H7 (cell line): ENCODE results near the gene OSCP1. TPM values are rescaled to one million over a fixed set of nuclear protein-coding genes. Genes with fewer than 3 reads are reported as not detected.
"Not testable (repeated sequence)": the region's sequence is repeated elsewhere in the genome, so short reads cannot be mapped to it uniquely, and the experiment has no call there.

ENCODE experiments used
- DNase-seq: peaks from one replicate; pipeline ENCODE4 v3.0.0; 2012
- H3K27me3 ChIP-seq: 2 replicates; pipeline ENCODE4 v1.6.0; 2011; ENCODE audit warnings: mild to moderate bottlenecking, low read length; ENCODE audit not compliant: control insufficient read depth, insufficient read depth
- H3K36me3 ChIP-seq: replicated peaks from 2 replicates; pipeline ENCODE4 v1.5.1; 2011; ENCODE audit warnings: low read length; ENCODE audit not compliant: control insufficient read depth, insufficient read depth
- H3K4me3 ChIP-seq: 2 replicates; pipeline ENCODE4 v1.5.1; 2011; ENCODE audit warnings: low read depth, mild to moderate bottlenecking, control low read depth, low read length, moderate library complexity; ENCODE audit not compliant: insufficient read depth
- total RNA-seq: library from RNA; depleted of rRNA; stranded (reverse); fragments of >200 nt; shearing (Covaris generic); gene quantifications from 2 replicates; pipeline ENCODE4 v1.2.3, GENCODE V29; 2014; rRNA removed

Gene OSCP1
- total RNA-seq: 3.9 and 4.6 TPM in 2 replicates

- peak; percentile 100 for DNase-seq
- peaks cover 3% of the 10 kb centered on the region for H3K36me3 ChIP-seq
- H3K27me3 ChIP-seq: no peaks in the 10 kb centered on the region
- peak within 1 kb of the TSS; percentile 74 for H3K4me3 ChIP-seq
These were observed at the start of gene OSCP1 for GRCh38 chr1:36450270-36450918. OSCP1 (minus strand) TSS chr1:36450451; CDS start chr1:36450369, 82 bp downstream.

GRCh38 chr1:36497207-36497606 lies 47.0 kb upstream of the OSCP1 start:
- DNase-seq: no peak
- Histone ChIP-seq H3K27me3 (no peaks in the 10 kb centered on the region; the same call in 1 of the 2 replicates), H3K36me3 (no peaks in the 10 kb centered on the region), H3K4me3 (no peak overlapping the region)

- Histone ChIP-seq H3K4me3 (no peak overlapping the region), H3K27me3 (no peaks in the 10 kb centered on the region; the same call in 1 of the 2 replicates), H3K36me3 (no peaks in the 10 kb centered on the region)
- DNase-seq: no peak
These were observed 44.7 kb upstream of the OSCP1 start for GRCh38 chr1:36494971-36495370.

GRCh38 chr1:36493524-36493923 lies 43.3 kb upstream of the OSCP1 start:
- no peaks in the 10 kb centered on the region for H3K36me3 ChIP-seq
- no peak overlapping the region for H3K4me3 ChIP-seq
- DNase-seq: no peak
- no peaks in the 10 kb centered on the region; the same call in 1 of the 2 replicates for H3K27me3 ChIP-seq

GRCh38 chr1:36492491-36492890 lies 42.2 kb upstream of the OSCP1 start:
- Histone ChIP-seq H3K36me3 (no peaks in the 10 kb centered on the region), H3K4me3 (no peak overlapping the region), H3K27me3 (no peaks in the 10 kb centered on the region; the same call in 1 of the 2 replicates)
- no peak for DNase-seq

GRCh38 chr1:36489258-36490051 lies 39.2 kb upstream of the OSCP1 start:
- H3K27me3 ChIP-seq, H3K36me3 ChIP-seq, H3K4me3 ChIP-seq, DNase-seq: not testable (repeated sequence)

- DNase-seq: no peak
- H3K27me3 ChIP-seq: no peaks in the 10 kb centered on the region; the same call in 1 of the 2 replicates
- H3K4me3 ChIP-seq: no peak overlapping the region
- H3K36me3 ChIP-seq: no peaks in the 10 kb centered on the region
These were observed 37.7 kb upstream of the OSCP1 start for GRCh38 chr1:36487906-36488305.

- H3K4me3 ChIP-seq, H3K36me3 ChIP-seq, DNase-seq, H3K27me3 ChIP-seq: not testable (repeated sequence)
These were observed 37.1 kb upstream of the OSCP1 start for GRCh38 chr1:36487336-36487725.

- Histone ChIP-seq H3K36me3 (no peaks in the 10 kb centered on the region), H3K4me3 (no peak overlapping the region), H3K27me3 (no peaks in the 10 kb centered on the region; the same call in 1 of the 2 replicates)
- no peak for DNase-seq
These were observed 36.4 kb upstream of the OSCP1 start for GRCh38 chr1:36486439-36487335.

GRCh38 chr1:36486093-36486438 lies 35.8 kb upstream of the OSCP1 start:
- H3K27me3 ChIP-seq: peaks cover 2% of the 10 kb centered on the region; the same call in 1 of the 2 replicates
- DNase-seq: no peak
- no peaks in the 10 kb centered on the region for H3K36me3 ChIP-seq
- H3K4me3 ChIP-seq: no peak overlapping the region

GRCh38 chr1:36484099-36484498 lies 33.8 kb upstream of the OSCP1 start:
- no peaks in the 10 kb centered on the region for H3K36me3 ChIP-seq
- H3K4me3 ChIP-seq: no peak overlapping the region
- H3K27me3 ChIP-seq: peaks cover 2% of the 10 kb centered on the region; the same call in 1 of the 2 replicates
- no peak for DNase-seq

- H3K36me3 ChIP-seq: no peaks in the 10 kb centered on the region
- DNase-seq: no peak
- no peak within 1 kb of the TSS for H3K4me3 ChIP-seq
- H3K27me3 ChIP-seq: peaks cover 2% of the 10 kb centered on the region; the same call in 1 of the 2 replicates
These were observed 32.6 kb upstream of the OSCP1 start, which contains the start of gene CSF3R for GRCh38 chr1:36482724-36483388. CSF3R (minus strand) TSS chr1:36482913; CDS start chr1:36479496, 3,417 bp downstream.

- DNase-seq: no peak
- Histone ChIP-seq H3K4me3 (no peak overlapping the region), H3K27me3 (peaks cover 2% of the 10 kb centered on the region; the same call in 1 of the 2 replicates), H3K36me3 (no peaks in the 10 kb centered on the region)
These were observed 31.8 kb upstream of the OSCP1 start for GRCh38 chr1:36481771-36482723.
